ENCODE results near the gene LGR5. TPM values are rescaled to one million over a fixed set of nuclear protein-coding genes. Genes with fewer than 3 reads are reported as not detected.

LGR5 gene
- total RNA-seq, 1 donor from 2014 or later = 1.5 TPM

DNA sequence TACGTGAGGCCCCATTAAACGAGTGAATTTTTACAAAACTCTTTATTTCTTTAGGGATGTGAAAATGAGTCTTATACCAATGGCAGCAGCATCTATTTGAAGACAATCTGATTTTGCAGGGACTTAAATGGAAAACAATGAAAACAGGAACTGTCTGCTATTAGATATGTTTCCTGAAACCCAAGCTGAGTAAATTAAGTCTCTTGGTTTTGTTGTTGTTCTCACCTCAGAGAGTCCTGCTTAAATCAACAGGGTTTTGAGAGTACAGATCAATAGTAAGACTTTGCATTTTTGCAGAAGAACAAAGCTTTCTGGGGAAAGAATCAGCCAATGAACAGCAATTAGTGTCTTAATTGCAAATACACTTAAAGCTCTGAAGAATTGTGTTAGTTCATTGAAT lies 39.1 kb upstream of the LGR5 start:
- no peak for DNase-seq (ENCODE audit: low spot score in 2 of 2)
- Histone ChIP-seq H3K27ac (no peak overlapping the region), H3K4me3 (no peak overlapping the region), H3K36me3 (no peaks in the 10 kb centered on the region), H3K27me3 (no peaks in the 10 kb centered on the region), H3K4me1 (peaks cover 0 to 5% of the 10 kb centered on the region in 2 donors), H3K9me3 (no peaks in the 10 kb centered on the region)
- TF ChIP-seq, protein P1, sequence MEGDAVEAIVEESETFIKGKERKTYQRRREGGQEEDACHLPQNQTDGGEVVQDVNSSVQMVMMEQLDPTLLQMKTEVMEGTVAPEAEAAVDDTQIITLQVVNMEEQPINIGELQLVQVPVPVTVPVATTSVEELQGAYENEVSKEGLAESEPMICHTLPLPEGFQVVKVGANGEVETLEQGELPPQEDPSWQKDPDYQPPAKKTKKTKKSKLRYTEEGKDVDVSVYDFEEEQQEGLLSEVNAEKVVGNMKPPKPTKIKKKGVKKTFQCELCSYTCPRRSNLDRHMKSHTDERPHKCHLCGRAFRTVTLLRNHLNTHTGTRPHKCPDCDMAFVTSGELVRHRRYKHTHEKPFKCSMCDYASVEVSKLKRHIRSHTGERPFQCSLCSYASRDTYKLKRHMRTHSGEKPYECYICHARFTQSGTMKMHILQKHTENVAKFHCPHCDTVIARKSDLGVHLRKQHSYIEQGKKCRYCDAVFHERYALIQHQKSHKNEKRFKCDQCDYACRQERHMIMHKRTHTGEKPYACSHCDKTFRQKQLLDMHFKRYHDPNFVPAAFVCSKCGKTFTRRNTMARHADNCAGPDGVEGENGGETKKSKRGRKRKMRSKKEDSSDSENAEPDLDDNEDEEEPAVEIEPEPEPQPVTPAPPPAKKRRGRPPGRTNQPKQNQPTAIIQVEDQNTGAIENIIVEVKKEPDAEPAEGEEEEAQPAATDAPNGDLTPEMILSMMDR (IDR thresholded peaks at IDR 0.05) = no peak
- intact Hi-C loops (cut with DNase I) = no loop called here

GRCh38 chr12:71405884-71406283 lies 33.7 kb upstream of the LGR5 start:
- TF ChIP-seq, protein P1 (IDR thresholded peaks at IDR 0.05) = no peak
- intact Hi-C loops (cut with DNase I) = no loop called here
- Histone ChIP-seq H3K36me3 (no peaks in the 10 kb centered on the region), H3K4me3 (no peak overlapping the region), H3K27me3 (no peaks in the 10 kb centered on the region), H3K9me3 (no peaks in the 10 kb centered on the region), H3K4me1 (no peaks in the 10 kb centered on the region), H3K27ac (no peak overlapping the region)
- no peak for DNase-seq (ENCODE audit: low spot score in 2 of 2)

- no peak overlapping the region for H3K27ac ChIP-seq
- no peaks in the 10 kb centered on the region for H3K4me1 ChIP-seq
- intact Hi-C loops (cut with DNase I) = no loop called here
- DNase-seq (ENCODE audit: low spot score in 2 of 2) = no peak
- H3K4me3 ChIP-seq = no peak overlapping the region
- TF ChIP-seq, protein P1 (IDR thresholded peaks at IDR 0.05) = no peak
- H3K9me3 ChIP-seq = no peaks in the 10 kb centered on the region
- no peaks in the 10 kb centered on the region for H3K36me3 ChIP-seq
- H3K27me3 ChIP-seq = no peaks in the 10 kb centered on the region
These were observed 31.9 kb upstream of the LGR5 start for GRCh38 chr12:71407732-71408131.

GRCh38 chr12:71410844-71411243 lies 28.8 kb upstream of the LGR5 start:
- Histone ChIP-seq H3K9me3 (no peaks in the 10 kb centered on the region), H3K4me1 (no peaks in the 10 kb centered on the region), H3K27ac (no peak overlapping the region), H3K36me3 (no peaks in the 10 kb centered on the region), H3K27me3 (no peaks in the 10 kb centered on the region), H3K4me3 (no peak overlapping the region)
- TF ChIP-seq, protein P1 (IDR thresholded peaks at IDR 0.05) = no peak
- no peak for DNase-seq (ENCODE audit: low spot score in 2 of 2)
- intact Hi-C loops (cut with DNase I) = no loop called here

DNA sequence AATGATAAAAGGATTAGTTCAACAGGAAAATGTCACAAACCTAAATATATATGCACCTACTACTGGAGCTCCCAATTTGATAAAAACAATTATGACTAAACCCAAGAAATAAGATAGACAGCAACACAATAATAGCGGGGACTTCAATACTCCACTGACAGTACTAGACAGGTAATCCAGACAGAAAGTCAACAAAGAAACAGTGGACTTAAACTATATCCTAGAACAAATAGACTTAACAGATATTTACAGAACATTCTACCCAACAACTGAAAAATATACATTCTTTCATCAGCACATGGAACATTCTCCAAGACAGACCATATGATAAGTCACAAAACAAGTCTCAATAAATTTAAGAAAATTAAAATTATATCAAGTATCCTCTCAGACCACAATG lies 28.0 kb upstream of the LGR5 start:
- no peak for DNase-seq (ENCODE audit: low spot score in 2 of 2)
- intact Hi-C loops (cut with DNase I) = no loop called here
- Histone ChIP-seq H3K36me3 (no peaks in the 10 kb centered on the region), H3K9me3 (no peaks in the 10 kb centered on the region), H3K27ac (no peak overlapping the region), H3K27me3 (no peaks in the 10 kb centered on the region), H3K4me3 (no peak overlapping the region), H3K4me1 (no peaks in the 10 kb centered on the region)
- TF ChIP-seq, protein P1 (IDR thresholded peaks at IDR 0.05) = no peak

Measured in ascending aorta (tissue), 2 donors.